ENCODE measurements around the gene OR5L2. TPM values are rescaled to one million over a fixed set of nuclear protein-coding genes. Genes with fewer than 3 reads are reported as not detected.

The OR5L2 gene
- total RNA-seq, result not detected

GRCh38 chr11:55826919-55827318 is at the start of gene OR5L2:
TSS of gene OR5L2 (plus strand) at chr11:55827219. CDS start at chr11:55827219, 0 bp downstream.
- Histone ChIP-seq H3K27ac (no peak within 1 kb of the TSS), H3K27me3 (no peaks in the 10 kb centered on the region), H3K36me3 (no peaks in the 10 kb centered on the region), H3K4me1 (no peaks in the 10 kb centered on the region), H3K4me3 (no peak within 1 kb of the TSS), H3K9me3 (no peaks in the 10 kb centered on the region)
- TF ChIP-seq EP300 (IDR thresholded peaks at IDR 0.05), result no peak
- TF ChIP-seq POLR2A (IDR thresholded peaks at IDR 0.05), result no peak
- no peak for TF ChIP-seq POLR2AphosphoS5 (IDR thresholded peaks at IDR 0.05)
- TF ChIP-seq, protein P1, sequence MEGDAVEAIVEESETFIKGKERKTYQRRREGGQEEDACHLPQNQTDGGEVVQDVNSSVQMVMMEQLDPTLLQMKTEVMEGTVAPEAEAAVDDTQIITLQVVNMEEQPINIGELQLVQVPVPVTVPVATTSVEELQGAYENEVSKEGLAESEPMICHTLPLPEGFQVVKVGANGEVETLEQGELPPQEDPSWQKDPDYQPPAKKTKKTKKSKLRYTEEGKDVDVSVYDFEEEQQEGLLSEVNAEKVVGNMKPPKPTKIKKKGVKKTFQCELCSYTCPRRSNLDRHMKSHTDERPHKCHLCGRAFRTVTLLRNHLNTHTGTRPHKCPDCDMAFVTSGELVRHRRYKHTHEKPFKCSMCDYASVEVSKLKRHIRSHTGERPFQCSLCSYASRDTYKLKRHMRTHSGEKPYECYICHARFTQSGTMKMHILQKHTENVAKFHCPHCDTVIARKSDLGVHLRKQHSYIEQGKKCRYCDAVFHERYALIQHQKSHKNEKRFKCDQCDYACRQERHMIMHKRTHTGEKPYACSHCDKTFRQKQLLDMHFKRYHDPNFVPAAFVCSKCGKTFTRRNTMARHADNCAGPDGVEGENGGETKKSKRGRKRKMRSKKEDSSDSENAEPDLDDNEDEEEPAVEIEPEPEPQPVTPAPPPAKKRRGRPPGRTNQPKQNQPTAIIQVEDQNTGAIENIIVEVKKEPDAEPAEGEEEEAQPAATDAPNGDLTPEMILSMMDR (IDR thresholded peaks at IDR 0.05), result no peak
- no peak for ATAC-seq

DNA sequence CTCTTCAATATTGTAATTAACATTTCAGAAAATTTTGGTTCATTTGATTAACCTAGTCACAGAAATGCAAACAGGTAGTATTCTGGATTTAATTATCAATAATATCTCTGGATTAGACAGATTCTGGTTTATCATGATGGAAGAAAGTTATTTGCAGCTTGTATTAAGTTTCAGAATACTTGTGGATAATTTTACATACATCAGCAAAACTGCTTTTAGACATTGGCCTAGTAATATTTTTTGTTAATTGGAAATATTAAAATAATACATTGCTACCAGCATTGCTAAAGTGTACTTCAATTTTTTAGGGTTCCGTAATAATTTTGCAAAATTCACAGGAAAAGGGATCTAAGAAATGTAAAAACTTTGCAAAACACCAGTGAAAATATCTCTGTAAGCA is 35.4 kb upstream of the OR5L2 start:
- Histone ChIP-seq H3K36me3 (no peaks in the 10 kb centered on the region), H3K27ac (no peak overlapping the region), H3K9me3 (no peaks in the 10 kb centered on the region), H3K4me1 (no peaks in the 10 kb centered on the region), H3K27me3 (no peaks in the 10 kb centered on the region), H3K4me3 (no peak overlapping the region)
- 75 to 80% methylated on average over 1 of the region's 1 CpG for WGBS, 2 donors (ENCODE audit: low coverage in 1 of 2)
- ATAC-seq, result no peak
- TF ChIP-seq, protein P1 (IDR thresholded peaks at IDR 0.05), result no peak
- no peak for TF ChIP-seq EP300 (IDR thresholded peaks at IDR 0.05)
- no peak for TF ChIP-seq POLR2A (IDR thresholded peaks at IDR 0.05)
- no peak for TF ChIP-seq POLR2AphosphoS5 (IDR thresholded peaks at IDR 0.05)

- TF ChIP-seq, protein P1 (IDR thresholded peaks at IDR 0.05), result no peak
- TF ChIP-seq POLR2A (IDR thresholded peaks at IDR 0.05), result no peak
- no peak for TF ChIP-seq POLR2AphosphoS5 (IDR thresholded peaks at IDR 0.05)
- no peak for TF ChIP-seq EP300 (IDR thresholded peaks at IDR 0.05)
- no peak for ATAC-seq
- H3K4me3 ChIP-seq, result no peak overlapping the region
- no peaks in the 10 kb centered on the region for H3K4me1 ChIP-seq
- H3K9me3 ChIP-seq, result no peaks in the 10 kb centered on the region
- H3K36me3 ChIP-seq, result no peaks in the 10 kb centered on the region
- no peaks in the 10 kb centered on the region for H3K27me3 ChIP-seq
- H3K27ac ChIP-seq, result no peak overlapping the region
- 40 to 67% methylated on average over 2 of the region's 2 CpGs for WGBS, 2 donors (ENCODE audit: low coverage in 1 of 2)
Measured at GRCh38 chr11:55793321-55793720, 33.7 kb upstream of the OR5L2 start.

- Histone ChIP-seq H3K4me1 (no peaks in the 10 kb centered on the region), H3K4me3 (no peak within 1 kb of the TSS), H3K27me3 (no peaks in the 10 kb centered on the region), H3K36me3 (no peaks in the 10 kb centered on the region), H3K27ac (no peak within 1 kb of the TSS), H3K9me3 (no peaks in the 10 kb centered on the region)
- TF ChIP-seq, protein P1 (IDR thresholded peaks at IDR 0.05), result no peak
- TF ChIP-seq POLR2AphosphoS5 (IDR thresholded peaks at IDR 0.05) (no peak), POLR2A (IDR thresholded peaks at IDR 0.05) (no peak), EP300 (IDR thresholded peaks at IDR 0.05) (no peak)
- no peak for ATAC-seq
Measured at GRCh38 chr11:55795256-55795655, 31.8 kb upstream of the OR5L2 start, which contains the start of gene OR5D14. TSS of gene OR5D14 (plus strand) at chr11:55795556. CDS start at chr11:55795556, 0 bp downstream.

DNA sequence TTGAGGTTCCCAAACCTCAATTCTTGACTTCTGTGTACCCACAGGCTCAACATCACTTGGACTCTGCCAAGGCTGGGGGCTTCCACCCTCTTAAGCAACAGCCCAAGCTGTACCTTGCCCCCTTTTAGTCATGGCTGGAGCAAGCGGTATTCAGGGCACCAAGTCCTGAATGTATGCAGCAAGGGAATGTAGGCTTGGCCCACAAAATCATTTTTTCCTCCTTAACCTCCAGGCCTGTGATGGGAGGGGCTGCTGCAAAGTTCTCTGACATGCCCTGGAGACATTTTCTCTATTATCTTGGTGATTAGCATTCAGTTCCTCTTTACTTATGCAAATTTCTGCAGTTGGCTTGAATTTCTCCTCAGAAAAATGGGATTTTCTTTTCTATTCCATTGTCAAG is 20.8 kb upstream of the OR5L2 start:
- WGBS, 2 donors (ENCODE audit: low coverage in 1 of 2), result 80% methylated on average over 1 of the region's 1 CpG; no CpG with 5 or more reads in 1 of the 2 donors
- Histone ChIP-seq H3K27ac (no peak overlapping the region), H3K9me3 (peaks cover 0 to 10% (median 0%) of the 10 kb centered on the region in 3 donors), H3K27me3 (no peaks in the 10 kb centered on the region), H3K4me3 (no peak overlapping the region), H3K36me3 (no peaks in the 10 kb centered on the region), H3K4me1 (no peaks in the 10 kb centered on the region)
- no peak for ATAC-seq
- TF ChIP-seq, protein P1 (IDR thresholded peaks at IDR 0.05), result no peak
- TF ChIP-seq POLR2AphosphoS5 (IDR thresholded peaks at IDR 0.05), result no peak
- no peak for TF ChIP-seq POLR2A (IDR thresholded peaks at IDR 0.05)
- TF ChIP-seq EP300 (IDR thresholded peaks at IDR 0.05), result no peak
